CD4-positive, alpha-beta T cell treated with Interleukin-1 beta for 1 hour (primary cell): ENCODE measurements around the gene ITGB5.
A peak's percentile ranks its signal among the peaks of the same experiment; 100 is the strongest.

Experiments used
- DNase-seq, 2 donors: peaks; one replicate each; pipeline ENCODE4 v3.0.0-alpha.2; 2020 to 2022

ITGB5 gene

DNA sequence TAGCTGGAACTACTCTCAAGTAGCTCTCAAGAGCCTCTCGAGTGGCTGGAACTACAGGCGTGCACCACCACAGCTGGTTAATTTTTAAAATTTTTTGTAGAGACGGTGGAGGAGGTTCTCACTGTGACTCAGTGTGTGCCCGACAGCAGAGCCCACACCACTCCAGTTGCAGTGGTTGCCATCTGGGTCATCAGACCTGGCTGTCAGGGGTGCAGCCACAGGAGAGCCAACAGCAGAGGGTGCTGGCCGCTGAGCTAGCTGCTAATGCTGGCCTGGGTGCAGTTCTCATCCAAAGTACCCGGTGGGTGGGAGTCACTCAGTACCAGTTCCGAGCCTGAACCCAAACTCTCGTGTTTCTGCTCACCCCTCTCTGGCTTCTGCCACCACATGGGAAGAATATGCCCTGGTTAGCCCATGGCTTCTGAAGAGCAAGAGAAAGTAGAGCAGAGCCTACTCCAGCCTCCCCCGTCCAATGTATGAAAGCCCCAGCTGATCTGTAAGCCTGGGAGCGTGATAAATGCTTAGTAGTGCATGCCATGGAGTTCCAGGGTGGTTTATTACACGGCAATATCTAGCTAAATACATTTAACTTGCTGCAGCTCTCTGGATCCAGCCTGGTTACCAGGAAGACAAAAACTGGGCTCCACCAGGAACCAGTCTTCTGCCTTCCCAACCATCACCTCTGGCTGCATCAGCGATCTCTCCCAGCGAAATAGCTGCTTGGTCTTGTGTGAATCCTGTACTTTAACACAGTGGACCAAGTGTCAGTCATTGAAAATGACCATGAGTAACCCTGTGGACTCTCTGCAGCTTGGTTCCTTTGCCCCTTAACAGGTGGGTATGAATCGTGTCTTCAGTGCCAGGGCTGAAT, 139.8 kb downstream of the ITGB5 start:
- DNase-seq, result no peak

DNA sequence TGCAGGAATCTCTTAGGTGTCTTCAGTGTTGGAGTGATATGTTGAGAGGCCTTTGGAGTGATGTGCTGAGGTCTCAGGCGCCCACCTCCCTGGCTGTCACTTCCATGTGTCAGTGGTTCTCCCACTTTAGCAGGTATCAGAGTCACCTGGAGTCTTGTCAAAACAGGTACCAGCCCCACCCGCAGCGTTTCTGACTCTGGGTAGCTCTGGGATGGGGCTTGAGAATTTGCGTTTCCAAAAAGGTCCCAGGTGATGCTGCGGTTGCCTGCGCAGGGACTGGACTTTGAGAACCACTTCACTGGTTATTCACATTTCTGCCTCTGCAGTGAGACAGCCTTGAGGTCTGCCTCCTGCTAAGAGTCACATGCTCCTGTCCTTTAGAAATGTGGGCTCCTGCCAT, 141.4 kb downstream of the ITGB5 start:
- DNase-seq, result no peak

DNA sequence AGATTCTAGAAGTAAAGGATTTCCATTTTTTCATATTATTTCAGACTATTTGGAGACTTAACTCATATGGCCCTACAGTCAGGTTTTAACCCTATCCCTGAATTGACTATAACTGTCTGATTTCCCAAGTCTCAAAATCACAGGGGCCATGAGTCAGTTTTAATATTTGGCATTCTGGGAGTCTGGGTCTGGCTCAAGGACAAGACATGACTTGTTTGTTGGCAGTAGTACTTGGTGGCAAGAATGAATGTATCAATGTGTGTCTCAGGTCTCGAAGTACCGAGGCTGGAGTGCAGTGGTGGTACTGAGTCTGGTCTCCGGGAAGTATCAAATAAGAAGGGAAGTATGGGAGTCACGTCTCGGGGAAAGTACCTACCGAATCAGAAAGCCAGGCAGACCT, 146.1 kb downstream of the ITGB5 start:
- DNase-seq, result no peak

DNA sequence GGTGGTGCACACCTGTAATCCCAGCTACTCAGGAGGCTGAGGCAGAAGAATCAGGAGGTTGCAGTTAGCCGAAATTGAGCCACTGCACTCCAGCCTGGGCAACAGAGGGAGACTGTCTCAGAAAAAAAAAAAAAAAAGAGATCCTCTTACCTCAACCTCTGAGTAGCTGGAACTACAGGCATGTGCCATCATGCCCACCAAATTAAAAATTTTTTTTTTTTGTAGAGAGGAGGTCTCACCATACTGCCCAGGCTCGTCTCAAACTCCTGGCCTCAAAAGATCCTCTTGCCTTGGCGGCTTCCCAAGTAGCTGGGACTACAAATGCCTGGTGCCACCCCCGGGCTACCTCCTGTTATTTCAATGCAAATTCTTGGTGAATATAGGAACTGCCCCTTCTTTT, 155.4 kb downstream of the ITGB5 start:
- no peak for DNase-seq

DNA sequence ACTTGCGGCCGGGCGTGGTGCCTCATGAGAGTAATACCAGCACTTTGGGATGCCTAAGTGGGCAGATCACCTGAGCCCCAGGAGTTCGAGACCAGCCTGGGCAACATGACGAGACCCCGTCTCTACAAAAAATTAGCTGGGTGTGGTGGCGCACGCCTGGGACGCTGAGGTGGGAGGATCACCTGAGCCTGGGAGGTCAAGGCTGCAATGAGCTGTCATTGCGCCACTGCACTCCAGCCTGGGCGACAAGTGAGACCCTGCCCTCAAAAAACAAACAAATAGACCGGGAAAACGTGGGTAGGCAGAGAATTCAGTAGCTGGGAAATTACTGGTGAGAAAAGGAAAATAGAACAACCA, 156.2 kb downstream of the ITGB5 start:
- no peak for DNase-seq

DNA sequence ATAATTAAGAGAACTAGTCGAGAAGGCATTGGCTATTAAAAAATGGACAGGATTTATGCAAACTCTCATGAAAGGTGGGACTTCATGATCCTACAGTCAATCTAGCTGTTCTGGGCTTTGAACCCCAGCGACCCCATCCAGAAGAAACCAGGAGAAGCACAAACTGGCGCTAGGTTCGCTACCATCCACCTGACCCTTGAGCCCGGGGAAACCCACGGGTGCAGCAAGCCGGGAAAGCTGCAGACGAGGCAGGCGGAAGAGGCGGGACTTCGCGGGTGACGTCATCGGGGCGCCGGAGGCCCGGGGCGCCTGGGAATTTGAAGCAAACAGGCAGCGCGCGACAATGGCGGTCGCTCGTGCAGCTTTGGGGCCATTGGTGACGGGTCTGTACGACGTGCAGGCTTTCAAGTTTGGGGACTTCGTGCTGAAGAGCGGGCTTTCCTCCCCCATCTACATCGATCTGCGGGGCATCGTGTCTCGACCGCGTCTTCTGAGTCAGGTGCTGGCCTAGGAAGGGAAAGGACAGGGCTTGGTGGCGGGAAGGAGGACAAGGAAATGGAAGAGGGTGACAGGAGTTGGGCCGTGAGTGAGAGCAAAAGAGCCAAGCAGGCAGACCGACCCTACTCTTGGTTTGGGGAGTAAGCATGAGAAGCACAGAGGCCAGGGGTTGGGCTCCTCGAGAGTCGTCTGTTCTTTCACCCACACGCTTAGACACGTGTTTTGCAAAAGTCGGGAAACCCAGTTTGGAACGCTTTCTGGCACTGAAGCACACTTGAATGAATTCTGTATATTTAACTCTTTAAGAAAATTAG, 156.8 kb downstream of the ITGB5 start, which contains the start of gene UMPS:
UMPS (plus strand) TSS at position 324 of the 812 bp plus-strand sequence; CDS start at position 344, 20 bp downstream.
- peak; percentile 92 to 93 for DNase-seq

DNA sequence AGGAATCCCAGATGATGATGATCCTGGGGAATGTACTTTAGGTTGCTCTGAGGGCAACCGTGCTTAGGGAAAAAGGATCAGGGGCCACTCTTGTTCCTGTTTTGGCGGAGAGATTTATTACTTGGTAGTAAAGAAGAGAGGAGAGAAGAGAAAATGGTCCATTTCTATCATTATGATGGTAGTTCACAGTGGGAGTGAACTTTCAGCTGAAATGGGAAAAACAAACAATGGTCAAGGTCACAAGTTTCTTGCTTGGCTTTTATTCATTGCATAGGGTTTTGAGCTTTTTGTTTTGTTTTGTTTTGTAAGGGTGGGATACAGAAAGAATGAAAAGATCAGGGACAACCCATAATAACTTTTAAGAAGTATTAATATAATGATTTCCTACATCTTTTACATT, 164.6 kb downstream of the ITGB5 start:
- DNase-seq, result no peak

DNA sequence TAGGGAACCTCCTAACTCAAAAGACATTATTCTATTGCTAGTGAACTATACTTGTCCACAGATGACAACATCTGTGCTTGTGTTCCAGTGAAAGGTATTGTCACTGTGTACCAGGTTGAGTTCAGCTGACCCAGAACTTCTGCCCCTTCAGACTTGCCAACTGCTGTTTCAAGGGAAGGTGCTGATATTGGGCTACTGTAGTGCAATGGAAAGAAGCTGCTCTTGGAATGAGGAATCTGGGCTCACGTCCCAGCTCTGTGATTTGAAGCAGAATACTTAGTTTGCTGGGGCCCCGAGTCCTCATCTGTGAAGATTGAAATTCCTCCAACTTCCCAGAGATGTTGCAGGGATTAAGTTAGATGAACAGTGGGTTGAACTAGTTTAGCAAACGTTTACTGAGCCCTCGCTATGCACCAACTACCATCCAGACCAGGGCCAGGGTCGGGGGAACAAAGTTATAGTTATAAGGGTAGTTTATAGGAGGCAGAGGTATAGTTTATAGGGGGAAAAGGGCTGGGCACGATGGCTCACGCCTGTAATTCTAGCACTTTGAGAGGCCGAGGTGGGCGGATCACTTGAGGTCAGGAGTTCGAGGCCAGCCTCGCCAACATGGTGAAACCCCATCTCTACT, 172.8 kb downstream of the ITGB5 start:
- no peak for DNase-seq
